ENCODE data around the gene POLR2F.

The POLR2F gene

DNA sequence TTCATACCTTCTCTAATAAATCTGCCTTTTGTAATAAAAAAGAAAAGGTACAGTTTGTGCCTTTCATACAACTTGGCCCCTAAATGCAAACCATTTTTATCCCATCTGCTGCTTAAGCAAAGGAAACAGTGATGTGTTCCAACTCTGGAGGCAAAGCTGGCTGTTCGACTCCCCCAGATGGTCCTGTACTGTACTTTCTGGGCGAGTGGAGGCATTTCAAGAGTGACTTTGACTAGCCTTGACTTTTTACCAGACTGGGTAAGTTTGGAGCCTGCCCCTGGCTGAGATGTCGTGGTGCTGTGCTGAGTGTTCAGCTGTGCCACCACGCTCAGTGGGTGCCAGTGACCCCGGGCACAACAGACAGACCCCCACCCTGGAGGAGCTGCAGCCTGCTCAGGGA lies 37.2 kb upstream of the POLR2F start (continued):
- TF ChIP-seq, protein P1, sequence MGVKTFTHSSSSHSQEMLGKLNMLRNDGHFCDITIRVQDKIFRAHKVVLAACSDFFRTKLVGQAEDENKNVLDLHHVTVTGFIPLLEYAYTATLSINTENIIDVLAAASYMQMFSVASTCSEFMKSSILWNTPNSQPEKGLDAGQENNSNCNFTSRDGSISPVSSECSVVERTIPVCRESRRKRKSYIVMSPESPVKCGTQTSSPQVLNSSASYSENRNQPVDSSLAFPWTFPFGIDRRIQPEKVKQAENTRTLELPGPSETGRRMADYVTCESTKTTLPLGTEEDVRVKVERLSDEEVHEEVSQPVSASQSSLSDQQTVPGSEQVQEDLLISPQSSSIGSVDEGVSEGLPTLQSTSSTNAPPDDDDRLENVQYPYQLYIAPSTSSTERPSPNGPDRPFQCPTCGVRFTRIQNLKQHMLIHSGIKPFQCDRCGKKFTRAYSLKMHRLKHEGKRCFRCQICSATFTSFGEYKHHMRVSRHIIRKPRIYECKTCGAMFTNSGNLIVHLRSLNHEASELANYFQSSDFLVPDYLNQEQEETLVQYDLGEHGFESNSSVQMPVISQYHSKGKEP (tag by site-specific recombination; IDR thresholded peaks at IDR 0.05), result no peak

DNA sequence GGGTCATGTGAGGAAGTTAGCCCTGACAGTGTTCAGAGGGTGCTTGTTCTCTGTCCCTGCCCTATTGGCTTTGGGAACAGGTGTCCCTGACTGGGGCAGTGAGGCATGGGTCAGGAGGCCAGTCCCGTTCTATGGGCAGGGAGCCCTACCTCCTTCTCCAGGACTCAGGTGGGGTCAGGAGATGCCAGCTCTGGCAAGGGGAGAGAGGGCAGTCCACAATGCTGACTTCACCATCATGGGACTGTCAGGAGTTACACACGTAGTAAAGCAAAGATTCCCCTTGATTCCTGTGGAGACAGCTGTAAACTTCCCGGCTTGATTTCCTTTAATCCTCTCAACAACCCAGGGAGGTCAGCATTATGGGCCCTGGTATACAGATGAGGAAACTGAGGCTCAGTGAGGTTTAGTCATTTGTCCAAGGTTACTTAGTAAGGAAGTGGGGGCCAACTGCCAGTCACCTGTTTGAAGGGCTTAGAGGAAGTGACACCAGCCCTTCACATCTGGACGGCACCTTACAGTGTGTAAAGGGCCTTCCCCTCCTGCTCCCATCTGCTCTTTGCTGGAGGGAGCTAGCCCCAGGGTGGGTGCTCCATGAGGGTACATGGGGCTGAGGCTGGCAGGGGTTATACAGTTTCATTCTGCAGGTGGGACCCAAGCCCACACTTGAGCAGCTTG lies 35.5 kb upstream of the POLR2F start:
- TF ChIP-seq, protein P2, sequence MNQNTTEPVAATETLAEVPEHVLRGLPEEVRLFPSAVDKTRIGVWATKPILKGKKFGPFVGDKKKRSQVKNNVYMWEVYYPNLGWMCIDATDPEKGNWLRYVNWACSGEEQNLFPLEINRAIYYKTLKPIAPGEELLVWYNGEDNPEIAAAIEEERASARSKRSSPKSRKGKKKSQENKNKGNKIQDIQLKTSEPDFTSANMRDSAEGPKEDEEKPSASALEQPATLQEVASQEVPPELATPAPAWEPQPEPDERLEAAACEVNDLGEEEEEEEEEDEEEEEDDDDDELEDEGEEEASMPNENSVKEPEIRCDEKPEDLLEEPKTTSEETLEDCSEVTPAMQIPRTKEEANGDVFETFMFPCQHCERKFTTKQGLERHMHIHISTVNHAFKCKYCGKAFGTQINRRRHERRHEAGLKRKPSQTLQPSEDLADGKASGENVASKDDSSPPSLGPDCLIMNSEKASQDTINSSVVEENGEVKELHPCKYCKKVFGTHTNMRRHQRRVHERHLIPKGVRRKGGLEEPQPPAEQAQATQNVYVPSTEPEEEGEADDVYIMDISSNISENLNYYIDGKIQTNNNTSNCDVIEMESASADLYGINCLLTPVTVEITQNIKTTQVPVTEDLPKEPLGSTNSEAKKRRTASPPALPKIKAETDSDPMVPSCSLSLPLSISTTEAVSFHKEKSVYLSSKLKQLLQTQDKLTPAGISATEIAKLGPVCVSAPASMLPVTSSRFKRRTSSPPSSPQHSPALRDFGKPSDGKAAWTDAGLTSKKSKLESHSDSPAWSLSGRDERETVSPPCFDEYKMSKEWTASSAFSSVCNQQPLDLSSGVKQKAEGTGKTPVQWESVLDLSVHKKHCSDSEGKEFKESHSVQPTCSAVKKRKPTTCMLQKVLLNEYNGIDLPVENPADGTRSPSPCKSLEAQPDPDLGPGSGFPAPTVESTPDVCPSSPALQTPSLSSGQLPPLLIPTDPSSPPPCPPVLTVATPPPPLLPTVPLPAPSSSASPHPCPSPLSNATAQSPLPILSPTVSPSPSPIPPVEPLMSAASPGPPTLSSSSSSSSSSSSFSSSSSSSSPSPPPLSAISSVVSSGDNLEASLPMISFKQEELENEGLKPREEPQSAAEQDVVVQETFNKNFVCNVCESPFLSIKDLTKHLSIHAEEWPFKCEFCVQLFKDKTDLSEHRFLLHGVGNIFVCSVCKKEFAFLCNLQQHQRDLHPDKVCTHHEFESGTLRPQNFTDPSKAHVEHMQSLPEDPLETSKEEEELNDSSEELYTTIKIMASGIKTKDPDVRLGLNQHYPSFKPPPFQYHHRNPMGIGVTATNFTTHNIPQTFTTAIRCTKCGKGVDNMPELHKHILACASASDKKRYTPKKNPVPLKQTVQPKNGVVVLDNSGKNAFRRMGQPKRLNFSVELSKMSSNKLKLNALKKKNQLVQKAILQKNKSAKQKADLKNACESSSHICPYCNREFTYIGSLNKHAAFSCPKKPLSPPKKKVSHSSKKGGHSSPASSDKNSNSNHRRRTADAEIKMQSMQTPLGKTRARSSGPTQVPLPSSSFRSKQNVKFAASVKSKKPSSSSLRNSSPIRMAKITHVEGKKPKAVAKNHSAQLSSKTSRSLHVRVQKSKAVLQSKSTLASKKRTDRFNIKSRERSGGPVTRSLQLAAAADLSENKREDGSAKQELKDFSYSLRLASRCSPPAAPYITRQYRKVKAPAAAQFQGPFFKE (tag by site-specific recombination; IDR thresholded peaks at IDR 0.05; ENCODE audit: borderline replicate concordance), result no peak
- TF ChIP-seq RBAK (tag by site-specific recombination; IDR thresholded peaks at IDR 0.05) (no peak), ZNF585B (tag by site-specific recombination; IDR thresholded peaks at IDR 0.05) (no peak), ZNF660 (tag by site-specific recombination; IDR thresholded peaks at IDR 0.05) (no peak)
- Histone ChIP-seq H3K36me3 (ENCODE audit: control insufficient read depth in 2 of 2, insufficient read depth in 1 of 2, low read length in 2 of 2) (peaks cover 51 to 81% of the 10 kb centered on the region in 2 experiments; a peak in 2 of 3 replicates), H3K9me3 (ENCODE audit: control insufficient read depth, insufficient read depth, low read depth, low read length) (no peaks in the 10 kb centered on the region), H3K27ac (ENCODE audit: extremely low read depth, low read depth, low read length) (no peak overlapping the region), H3K4me1 (ENCODE audit: control insufficient read depth, insufficient read depth, low read length) (no peaks in the 10 kb centered on the region), H3K4me3 (ENCODE audit: low read depth, low read length) (no peak overlapping the region)
- ChIA-PET CTCF (interaction anchor here (0.6 to 1.5 kb wide), 3 partner anchors 16 to 398 kb away, joined by 3 to 5 read pairs (median 3); no protein-coding TSS in a partner anchor), POLR2A (interaction anchor here (1.0 kb wide), 1 partner anchor 100 kb away, joined by 10 read pairs; no protein-coding TSS in a partner anchor)

DNA sequence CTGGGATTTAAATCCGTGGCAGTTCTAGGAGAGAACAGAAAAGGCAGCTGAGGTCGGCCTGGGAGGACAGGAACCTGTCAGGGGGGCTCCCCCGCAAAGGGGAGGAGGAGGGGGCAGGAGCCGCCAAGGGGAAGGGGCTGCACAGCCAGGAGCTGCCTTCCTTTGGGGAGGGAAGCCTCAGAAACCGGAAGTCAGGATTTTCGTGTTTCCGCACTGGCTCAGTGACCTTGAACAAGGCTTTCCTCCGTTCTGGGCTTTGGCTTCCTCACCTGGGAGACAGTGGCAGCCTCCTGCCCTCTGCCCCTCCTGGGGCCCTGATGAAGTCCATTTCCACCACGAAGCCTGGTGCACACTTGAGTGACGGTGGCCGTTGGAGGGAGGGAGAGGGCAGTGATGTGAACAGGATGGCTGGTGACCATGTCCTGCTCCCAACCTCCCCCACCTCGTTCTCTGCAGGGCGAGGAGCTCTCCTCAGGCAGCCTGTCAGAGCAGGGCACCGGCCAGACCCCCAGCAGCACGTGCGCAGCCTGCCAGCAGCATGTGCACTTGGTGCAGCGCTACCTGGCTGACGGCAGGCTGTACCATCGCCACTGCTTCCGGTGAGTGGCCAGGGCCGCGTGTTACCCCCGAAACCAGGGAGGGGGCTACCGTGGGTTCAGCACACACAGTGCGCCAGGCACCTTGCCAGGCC lies 34.8 kb upstream of the POLR2F start:
- Histone ChIP-seq H3K4me1 (ENCODE audit: control insufficient read depth, insufficient read depth, low read length) (no peaks in the 10 kb centered on the region), H3K36me3 (ENCODE audit: control insufficient read depth in 2 of 2, insufficient read depth in 1 of 2, low read length in 2 of 2) (peaks cover 52 to 81% of the 10 kb centered on the region in 2 experiments; a peak in 2 of 3 replicates), H3K4me3 (ENCODE audit: low read depth, low read length) (no peak overlapping the region), H3K9me3 (ENCODE audit: control insufficient read depth, insufficient read depth, low read depth, low read length) (no peaks in the 10 kb centered on the region), H3K27ac (ENCODE audit: extremely low read depth, low read depth, low read length) (no peak overlapping the region)
- ChIA-PET CTCF (interaction anchor here (1.2 to 1.5 kb wide), 2 partner anchors 15 to 55 kb away, joined by 3 to 5 read pairs; no protein-coding TSS in a partner anchor), POLR2A (interaction anchor here (1.0 kb wide), 1 partner anchor 101 kb away, joined by 10 read pairs; no protein-coding TSS in a partner anchor)
- TF ChIP-seq, protein P3, sequence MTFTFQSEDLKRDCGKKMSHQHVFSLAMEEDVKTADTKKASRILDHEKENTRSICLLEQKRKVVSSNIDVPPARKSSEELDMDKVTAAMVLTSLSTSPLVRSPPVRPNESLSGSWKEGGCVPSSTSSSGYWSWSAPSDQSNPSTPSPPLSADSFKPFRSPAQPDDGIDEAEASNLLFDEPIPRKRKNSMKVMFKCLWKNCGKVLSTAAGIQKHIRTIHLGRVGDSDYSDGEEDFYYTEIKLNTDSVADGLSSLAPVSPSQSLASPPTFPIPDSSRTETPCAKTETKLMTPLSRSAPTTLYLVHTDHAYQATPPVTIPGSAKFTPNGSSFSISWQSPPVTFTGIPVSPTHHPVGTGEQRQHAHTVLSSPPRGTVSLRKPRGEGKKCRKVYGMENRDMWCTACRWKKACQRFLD (tag by site-specific recombination; IDR thresholded peaks at IDR 0.05), result no peak

DNA sequence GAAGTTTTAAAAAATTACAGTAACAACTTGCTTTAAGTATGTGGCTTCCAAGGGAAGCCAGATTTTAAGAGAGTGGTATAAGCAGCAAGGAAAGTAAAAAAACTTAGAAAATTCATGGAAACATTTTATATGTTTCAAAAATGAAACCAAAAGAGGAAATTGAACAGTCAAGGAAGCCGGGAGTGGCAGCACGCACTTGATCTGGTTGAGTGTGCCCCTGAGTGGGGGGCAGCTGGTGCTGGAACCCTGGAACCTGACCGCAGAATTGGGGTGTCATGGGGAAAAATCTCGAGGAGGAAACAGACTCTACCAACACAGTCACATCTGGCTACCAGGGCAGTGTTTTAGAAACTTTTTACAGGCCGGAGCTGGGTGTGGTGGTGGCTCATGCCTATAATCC lies 33.4 kb upstream of the POLR2F start:
- TF ChIP-seq ZNF423 (tag by site-specific recombination; IDR thresholded peaks at IDR 0.05), result no peak
- no peak for TF ChIP-seq ZNF785 (tag by site-specific recombination; IDR thresholded peaks at IDR 0.05)
- no peak for TF ChIP-seq ZNF138 (tag by site-specific recombination; IDR thresholded peaks at IDR 0.05; ENCODE audit: borderline replicate concordance)
- TF ChIP-seq ZNF146 (tag by site-specific recombination; IDR thresholded peaks at IDR 0.05), result no peak
- TF ChIP-seq HOXC10 (CRISPR knock-in tag; IDR thresholded peaks at IDR 0.05), result no peak
- TF ChIP-seq ZNF664 (tag by site-specific recombination; IDR thresholded peaks at IDR 0.05), result no peak
- TF ChIP-seq ZNF354C (tag by site-specific recombination; IDR thresholded peaks at IDR 0.05; ENCODE audit: borderline replicate concordance, low read depth), result no peak
- no peak for TF ChIP-seq ZFHX2 (tag by site-specific recombination; conservative IDR thresholded peaks at IDR 0.05)
- no peak for TF ChIP-seq ZNF837 (tag by site-specific recombination; IDR thresholded peaks at IDR 0.05)
- ChIA-PET POLR2A (interaction anchor here (0.6 kb wide), 1 partner anchor 15 kb away, joined by 5 read pairs; no protein-coding TSS in a partner anchor), CTCF (interaction anchor here (0.6 kb wide), 2 partner anchors 57 kb away, joined by 3 to 4 read pairs; no protein-coding TSS in a partner anchor)
- peaks cover 41 to 89% of the 10 kb centered on the region in 2 experiments; a peak in 2 of 3 replicates for H3K36me3 ChIP-seq (ENCODE audit: control insufficient read depth in 2 of 2, insufficient read depth in 1 of 2, low read length in 2 of 2)
- no peaks in the 10 kb centered on the region for H3K9me3 ChIP-seq (ENCODE audit: control insufficient read depth, insufficient read depth, low read depth, low read length)
- no peak overlapping the region for H3K4me3 ChIP-seq (ENCODE audit: low read depth, low read length)
- H3K4me1 ChIP-seq (ENCODE audit: control insufficient read depth, insufficient read depth, low read length), result no peaks in the 10 kb centered on the region
- no peak overlapping the region for H3K27ac ChIP-seq (ENCODE audit: extremely low read depth, low read depth, low read length)
